HCT116 (cell line): ENCODE data around the gene HELZ2. TPM values are rescaled to one million over a fixed set of nuclear protein-coding genes. Genes with fewer than 3 reads are reported as not detected.

Source experiments
- ATAC-seq: fragments of 200-7000 bp; cut with Tn5 transposase; 2 replicates; pipeline ENCODE4 v1.9.1; 2020; ENCODE audit warnings: mild to moderate bottlenecking, moderate library complexity
- BruUV-seq: library from RNA; stranded (reverse); fragments of 400-500 nt; replicated peaks from 2 replicates; lab custom pipeline; 2021; lab: Mats Ljungman, UMichigan
- CTCF ChIA-PET: fragments of 300-600 bp; sonication (Branson Sonifier 250); formaldehyde crosslinking; loops from one replicate; lab custom pipeline; 2021; ENCODE audit warnings: antibody characterized with exemption; lab: Charles Lee
- POLR2A ChIA-PET: fragments of 300-600, 350-600 bp; sonication (Branson Sonifier 250); formaldehyde crosslinking; loops from one replicate; lab custom pipeline; 2021; ENCODE audit warnings: antibody characterized with exemption; lab: Charles Lee
- RAD21 ChIA-PET, 2 experiments: fragments of 300-600 bp; sonication (Branson Sonifier 250); formaldehyde crosslinking; loops; one replicate each; lab custom pipeline; 2023; ENCODE audit warnings: low total read pairs in 2 of 2; ENCODE audit not compliant: uncharacterized antibody in 2 of 2, unreplicated experiment in 2 of 2, low non-redundant PET in 1 of 2; lab: Charles Lee
- DNase-seq: peaks from one replicate; pipeline ENCODE4 v3.0.0-alpha.2; 2010; ENCODE audit warnings: low read depth, low spot score
- H2AFZ ChIP-seq: fragments of 200-600 bp; shearing (Covaris generic), sonication (generic); 2 replicates; pipeline ENCODE4 v1.6.1; 2017; ENCODE audit warnings: low read depth, mixed run types, mixed read lengths, antibody characterized with exemption, low read length; ENCODE audit not compliant: poor library complexity, severe bottlenecking
- H3K27ac ChIP-seq: 2 replicates; pipeline ENCODE4 v1.5.1; 2012; ENCODE audit warnings: low read depth, low read length
- H3K27me3 ChIP-seq: fragments of 200-600 bp; sonication (generic); 2 replicates; pipeline ENCODE4 v1.6.1; 2016; ENCODE audit warnings: mixed run types, low read length, mixed read lengths; ENCODE audit not compliant: insufficient read depth
- H3K36me3 ChIP-seq, 2 experiments: fragments of 200-500 bp in 1 of 2; fragments of 200-600 bp in 1 of 2; sonication (Bioruptor generic) in 1 of 2; sonication (generic) in 1 of 2; 2 replicates each; pipeline versions ENCODE4 v1.5.1 to v1.6.1; 2014 to 2016; ENCODE audit warnings: low read length in 2 of 2, inconsistent platforms in 1 of 2, mixed read lengths in 1 of 2, mixed run types in 1 of 2; ENCODE audit not compliant: insufficient read depth in 2 of 2, control insufficient read depth in 1 of 2
- H3K4me1 ChIP-seq, 2 experiments: fragments of 200-600 bp in 1 of 2; sonication (generic) in 1 of 2; 2 replicates each; pipeline versions ENCODE4 v1.5.1 to v1.6.1; 2012 to 2017; ENCODE audit warnings: low read length in 2 of 2, inconsistent platforms in 1 of 2, mild to moderate bottlenecking in 1 of 2, mixed read lengths in 1 of 2, mixed run types in 1 of 2, moderate library complexity in 1 of 2; ENCODE audit not compliant: insufficient read depth in 2 of 2, control insufficient read depth in 1 of 2
- H3K4me2 ChIP-seq: fragments of 200-600 bp; sonication (generic); 2 replicates; pipeline ENCODE4 v1.6.1; 2017; ENCODE audit warnings: mixed run types, low read length, mixed read lengths
- H3K4me3 ChIP-seq, 2 experiments: fragments of 200-600 bp in 1 of 2; sonication (generic) in 1 of 2; replicated peaks in 1 of 2; 2 replicates each; pipeline ENCODE4 v1.5.1; 2011 to 2016; ENCODE audit warnings: low read length in 2 of 2, control low read depth in 1 of 2, low read depth in 1 of 2, mild to moderate bottlenecking in 1 of 2, mixed read lengths in 1 of 2, mixed run types in 1 of 2
- H3K79me2 ChIP-seq: fragments of 200-600 bp; sonication (generic); 2 replicates; pipeline ENCODE4 v1.6.1; 2017; ENCODE audit warnings: mild to moderate bottlenecking, mixed run types, low read length, moderate library complexity, mixed read lengths; ENCODE audit not compliant: insufficient read depth
- H3K9ac ChIP-seq: fragments of 200-600 bp; sonication (generic); 2 replicates; pipeline ENCODE4 v1.6.1; 2016; ENCODE audit warnings: low read length, mixed read lengths
- H3K9me2 ChIP-seq: fragments of 200-600 bp; sonication (generic), shearing (Covaris generic); 2 replicates; pipeline ENCODE4 v1.6.1; 2017; ENCODE audit warnings: mixed run types, mild to moderate bottlenecking, moderate library complexity; ENCODE audit not compliant: insufficient read depth
- H3K9me3 ChIP-seq, 2 experiments: fragments of 200-500 bp in 1 of 2; fragments of 200-600 bp in 1 of 2; sonication (Bioruptor generic) in 1 of 2; sonication (generic) in 1 of 2; 2 replicates each; pipeline ENCODE4 v1.6.1; 2014 to 2017; ENCODE audit warnings: low read length in 2 of 2, mixed read lengths in 2 of 2, inconsistent platforms in 1 of 2, low read depth in 1 of 2, mild to moderate bottlenecking in 1 of 2, mixed run types in 1 of 2, moderate library complexity in 1 of 2; ENCODE audit not compliant: control insufficient read depth in 1 of 2, insufficient read depth in 1 of 2
- H4K20me1 ChIP-seq: fragments of 200-600 bp; sonication (generic), shearing (Covaris generic); 2 replicates; pipeline ENCODE4 v1.6.1; 2017; ENCODE audit warnings: mixed run types, mild to moderate bottlenecking, moderate library complexity; ENCODE audit not compliant: insufficient read depth
- FOSL1 ChIP-seq: IDR thresholded peaks from 2 replicates; pipeline ENCODE4 v1.6.1; 2012; ENCODE audit warnings: low read depth
- RAD21 ChIP-seq: IDR thresholded peaks from 2 replicates; pipeline ENCODE4 v1.6.1; 2012; ENCODE audit warnings: low read depth, mild to moderate bottlenecking
- intact Hi-C: fragments of 100-400 bp; cut with micrococcal nuclease; formaldehyde crosslinking; loops from 2 replicates; pipeline ENCODE4 v1.10.0; 2022
- total RNA-seq: library from RNA; stranded (reverse); gene quantifications from one replicate; pipeline ENCODE4 v1.2.1, GENCODE V29; 2021; ENCODE audit not compliant: unreplicated experiment
- TF ChIP-seq, protein P1 (sequence below): IDR thresholded peaks from 2 replicates; pipeline ENCODE4 v1.6.1; 2011; ENCODE audit warnings: mild to moderate bottlenecking, low read length, moderate library complexity; ENCODE audit not compliant: insufficient replicate concordance; ENCODE audit errors: extremely low read depth
- TF ChIP-seq, protein P2 (sequence below): IDR thresholded peaks from 2 replicates; pipeline ENCODE4 v1.6.1; 2012
- TF ChIP-seq, protein P3 (sequence below), 3 experiments: fragments of 200-600 bp in 1 of 3; sonication (generic) in 1 of 3; IDR thresholded peaks in 2 of 3; conservative IDR thresholded peaks in 1 of 3; 2 replicates each; pipeline ENCODE4 v1.5.1; 2012 to 2017; ENCODE audit warnings: low read depth in 2 of 3, low read length in 2 of 3, antibody characterized with exemption in 1 of 3, borderline replicate concordance in 1 of 3, control low read depth in 1 of 3, mild to moderate bottlenecking in 1 of 3, mixed read lengths in 1 of 3, mixed run types in 1 of 3, moderate library complexity in 1 of 3; ENCODE audit not compliant: insufficient read depth in 1 of 3

The HELZ2 gene
- total RNA-seq, 1 experiment from 2014 or later = 44.0 TPM

DNA sequence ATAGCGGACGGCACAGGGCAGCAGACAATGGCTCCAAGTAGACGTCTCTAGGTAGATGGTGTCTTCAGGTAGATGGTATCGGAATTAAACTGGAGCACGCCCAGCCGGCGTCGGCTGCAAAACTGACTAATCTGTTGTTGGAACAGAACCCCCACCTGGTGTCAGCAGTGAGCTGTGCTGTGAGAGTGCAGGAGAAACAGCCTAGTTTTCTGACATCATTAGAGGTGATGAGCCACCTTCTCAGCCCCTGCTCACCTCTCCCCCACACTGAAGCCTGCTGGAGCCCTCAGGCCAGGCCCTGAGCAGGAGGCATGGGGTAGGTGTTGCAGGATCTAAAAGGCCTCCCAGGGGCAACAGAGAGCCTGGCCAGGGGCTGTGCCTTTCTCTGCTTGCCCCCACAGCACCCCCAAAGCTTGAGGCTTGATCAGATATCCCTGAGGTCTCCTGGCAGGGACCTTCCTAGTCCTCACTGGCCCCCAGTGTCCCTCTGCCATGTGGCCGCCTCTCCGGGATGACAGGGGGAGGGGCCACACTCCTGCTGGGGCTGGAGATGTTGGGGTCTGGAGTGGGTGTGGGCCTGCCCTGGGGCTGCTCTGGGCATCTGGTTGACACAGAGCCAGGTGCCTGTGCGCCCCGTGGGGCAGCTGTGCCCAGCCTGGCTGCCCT is 6.9 kb upstream of the HELZ2 start:
- BruUV-seq = no TSS peak
- no peak overlapping the region for H3K4me3 ChIP-seq
- ATAC-seq (peak; percentile 92), DNase-seq (peak; percentile 52)
- H4K20me1 ChIP-seq = no peaks in the 10 kb centered on the region
- H3K4me1 ChIP-seq = peaks cover 0 to 8% of the 10 kb centered on the region in 2 experiments; a peak in 1 of 4 replicates
- no peak overlapping the region; the same call in 1 of the 2 replicates for H3K27ac ChIP-seq
- no peaks in the 10 kb centered on the region for H3K27me3 ChIP-seq
- intact Hi-C loops = loop anchor here (5.0 kb wide), 1 partner anchor 116 kb away; the partner anchor contains the start of gene TNFRSF6B
- H3K9me3 ChIP-seq = no peaks in the 10 kb centered on the region
- H2AFZ ChIP-seq = no peak overlapping the region
- H3K36me3 ChIP-seq = no peaks in the 10 kb centered on the region
- TF ChIP-seq, protein P1, sequence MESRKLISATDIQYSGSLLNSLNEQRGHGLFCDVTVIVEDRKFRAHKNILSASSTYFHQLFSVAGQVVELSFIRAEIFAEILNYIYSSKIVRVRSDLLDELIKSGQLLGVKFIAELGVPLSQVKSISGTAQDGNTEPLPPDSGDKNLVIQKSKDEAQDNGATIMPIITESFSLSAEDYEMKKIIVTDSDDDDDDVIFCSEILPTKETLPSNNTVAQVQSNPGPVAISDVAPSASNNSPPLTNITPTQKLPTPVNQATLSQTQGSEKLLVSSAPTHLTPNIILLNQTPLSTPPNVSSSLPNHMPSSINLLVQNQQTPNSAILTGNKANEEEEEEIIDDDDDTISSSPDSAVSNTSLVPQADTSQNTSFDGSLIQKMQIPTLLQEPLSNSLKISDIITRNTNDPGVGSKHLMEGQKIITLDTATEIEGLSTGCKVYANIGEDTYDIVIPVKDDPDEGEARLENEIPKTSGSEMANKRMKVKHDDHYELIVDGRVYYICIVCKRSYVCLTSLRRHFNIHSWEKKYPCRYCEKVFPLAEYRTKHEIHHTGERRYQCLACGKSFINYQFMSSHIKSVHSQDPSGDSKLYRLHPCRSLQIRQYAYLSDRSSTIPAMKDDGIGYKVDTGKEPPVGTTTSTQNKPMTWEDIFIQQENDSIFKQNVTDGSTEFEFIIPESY = no peak
- TF ChIP-seq, protein P2, sequence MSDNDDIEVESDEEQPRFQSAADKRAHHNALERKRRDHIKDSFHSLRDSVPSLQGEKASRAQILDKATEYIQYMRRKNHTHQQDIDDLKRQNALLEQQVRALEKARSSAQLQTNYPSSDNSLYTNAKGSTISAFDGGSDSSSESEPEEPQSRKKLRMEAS = no peak
- TF ChIP-seq FOSL1 = no peak
- TF ChIP-seq, protein P3, sequence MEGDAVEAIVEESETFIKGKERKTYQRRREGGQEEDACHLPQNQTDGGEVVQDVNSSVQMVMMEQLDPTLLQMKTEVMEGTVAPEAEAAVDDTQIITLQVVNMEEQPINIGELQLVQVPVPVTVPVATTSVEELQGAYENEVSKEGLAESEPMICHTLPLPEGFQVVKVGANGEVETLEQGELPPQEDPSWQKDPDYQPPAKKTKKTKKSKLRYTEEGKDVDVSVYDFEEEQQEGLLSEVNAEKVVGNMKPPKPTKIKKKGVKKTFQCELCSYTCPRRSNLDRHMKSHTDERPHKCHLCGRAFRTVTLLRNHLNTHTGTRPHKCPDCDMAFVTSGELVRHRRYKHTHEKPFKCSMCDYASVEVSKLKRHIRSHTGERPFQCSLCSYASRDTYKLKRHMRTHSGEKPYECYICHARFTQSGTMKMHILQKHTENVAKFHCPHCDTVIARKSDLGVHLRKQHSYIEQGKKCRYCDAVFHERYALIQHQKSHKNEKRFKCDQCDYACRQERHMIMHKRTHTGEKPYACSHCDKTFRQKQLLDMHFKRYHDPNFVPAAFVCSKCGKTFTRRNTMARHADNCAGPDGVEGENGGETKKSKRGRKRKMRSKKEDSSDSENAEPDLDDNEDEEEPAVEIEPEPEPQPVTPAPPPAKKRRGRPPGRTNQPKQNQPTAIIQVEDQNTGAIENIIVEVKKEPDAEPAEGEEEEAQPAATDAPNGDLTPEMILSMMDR (IDR thresholded peaks at IDR 0.05 in 2 of 3, conservative IDR thresholded peaks at IDR 0.05 in 1 of 3; ENCODE audit: borderline replicate concordance in 1 of 3, insufficient read depth in 1 of 3, low read depth in 2 of 3, low read length in 2 of 3) = peak; percentile 54 to 61 (median 60); a peak in 5 of 6 replicates
- peak; percentile 90 for TF ChIP-seq RAD21
- peak overlapping the region; percentile 20; the same call in 1 of the 2 replicates for H3K4me2 ChIP-seq
- H3K9me2 ChIP-seq = no peaks in the 10 kb centered on the region
- ChIA-PET CTCF (interaction anchor here (0.8 to 1.0 kb wide), 3 partner anchors 43 to 393 kb away, joined by 3 to 5 read pairs (median 3); partner anchors contain the start of gene PTK6), POLR2A (interaction anchor here (1.4 kb wide), 1 partner anchor 61 kb away, joined by 3 read pairs; no protein-coding TSS in a partner anchor), RAD21 (no interaction called here)
- H3K79me2 ChIP-seq = no peaks in the 10 kb centered on the region
- H3K9ac ChIP-seq = no peak overlapping the region
